Activated CD8-positive, alpha-beta memory T cell treated with anti-CD3 and anti-CD28 coated beads for 36 hours (primary cell): ENCODE data around the gene RIPK1. TPM values are rescaled to one million over a fixed set of nuclear protein-coding genes. Genes with fewer than 3 reads are reported as not detected.
"Not testable (repeated sequence)": the region's sequence is repeated elsewhere in the genome, so short reads cannot be mapped to it uniquely, and the experiment has no call there.

Experiments
- CTCF ChIA-PET: fragments of 350-600 bp; sonication (Branson Sonifier 250); formaldehyde crosslinking; loops from one replicate; lab custom pipeline; 2021; ENCODE audit warnings: antibody characterized with exemption; lab: Charles Lee
- POLR2A ChIA-PET: fragments of 350-600 bp; sonication (Branson Sonifier 250); formaldehyde crosslinking; loops from one replicate; lab custom pipeline; 2021; ENCODE audit warnings: antibody characterized with exemption; lab: Charles Lee
- total RNA-seq, 2 experiments: library from RNA; stranded (reverse); gene quantifications; one replicate each; pipeline ENCODE4 v1.2.3, GENCODE V29; 2021

RIPK1 gene
- 10 to 100 TPM; 16.8 to 17.0 TPM for total RNA-seq

GRCh38 chr6:3068329-3069214 lies at the start of gene RIPK1:
Gene RIPK1, plus strand, starts transcription at chr6:3068494. Its CDS starts 8,330 bp downstream, at chr6:3076824.
- CTCF ChIA-PET = interaction anchor here (1.2 to 1.7 kb wide), 2 partner anchors 15 to 78 kb away, joined by 4 read pairs; no protein-coding TSS in a partner anchor
- POLR2A ChIA-PET = interaction anchor here (0.6 to 1.3 kb wide), 7 partner anchors 15 to 1930 kb away, joined by 3 to 8 read pairs (median 3); no protein-coding TSS in a partner anchor

GRCh38 chr6:3019065-3019464 lies 49.2 kb upstream of the RIPK1 start:
- POLR2A ChIA-PET = no interaction called here
- CTCF ChIA-PET = no interaction called here

- ChIA-PET CTCF (no interaction called here), POLR2A (no interaction called here)
These were observed 48.5 kb upstream of the RIPK1 start for GRCh38 chr6:3019749-3020320.

- POLR2A ChIA-PET, CTCF ChIA-PET: not testable (repeated sequence)
These were observed 47.2 kb upstream of the RIPK1 start for GRCh38 chr6:3020976-3021598.

- CTCF ChIA-PET = interaction anchor here (0.7 to 1.0 kb wide), 2 partner anchors 21 to 31 kb away, joined by 3 read pairs; no protein-coding TSS in a partner anchor
- POLR2A ChIA-PET = interaction anchor here (0.6 to 1.6 kb wide), 5 partner anchors 24 to 45 kb away, joined by 3 to 6 read pairs (median 4); partner anchors contain the start of gene RIPK1
These were observed 45.3 kb upstream of the RIPK1 start for GRCh38 chr6:3022765-3023662.

DNA sequence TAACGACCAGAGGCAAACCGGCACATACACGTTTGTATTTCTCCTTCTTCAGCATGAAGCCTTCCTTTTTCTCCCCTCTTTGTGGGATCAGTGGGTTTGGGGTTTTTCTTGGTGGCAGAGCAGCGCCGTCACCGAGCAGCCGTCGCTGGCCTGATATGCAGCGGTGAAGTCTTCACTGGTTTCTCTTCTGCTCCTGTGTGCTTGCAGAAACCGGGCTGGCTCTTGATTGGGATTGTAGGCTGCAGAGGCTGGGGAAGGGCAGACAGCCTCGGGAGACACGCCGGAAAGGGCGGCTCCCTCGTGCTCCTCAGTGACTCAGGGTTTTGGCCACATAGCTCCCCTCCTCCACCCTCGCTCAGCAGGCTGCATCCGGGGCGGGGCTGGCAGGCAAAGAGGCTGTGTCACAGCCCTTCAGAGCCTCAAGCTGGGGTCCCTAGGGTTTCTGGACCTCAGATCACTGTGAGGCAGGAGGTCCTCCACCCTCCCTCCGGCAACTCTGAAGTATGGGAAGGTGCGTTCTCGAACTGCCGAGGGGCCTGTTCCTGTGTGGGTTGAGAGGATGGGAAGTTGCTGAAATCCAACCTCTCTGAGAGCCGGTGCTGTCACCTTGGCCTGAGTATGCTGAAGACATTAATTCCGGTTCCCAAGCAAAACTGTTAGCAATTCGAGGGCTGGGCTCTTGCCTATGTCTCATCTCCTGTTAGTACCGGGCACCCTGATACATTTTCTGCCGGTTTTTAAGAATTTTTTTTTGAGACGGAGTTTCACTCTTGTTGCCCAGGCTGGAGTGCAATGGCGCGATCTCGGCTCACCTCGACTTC lies 44.4 kb upstream of the RIPK1 start:
- CTCF ChIA-PET = interaction anchor here (0.7 to 1.0 kb wide), 2 partner anchors 22 to 30 kb away, joined by 3 read pairs; no protein-coding TSS in a partner anchor

GRCh38 chr6:3026791-3027626 lies 41.3 kb upstream of the RIPK1 start:
- ChIA-PET CTCF (interaction anchor here (0.8 to 1.3 kb wide), 4 partner anchors 12 to 27 kb away, joined by 3 to 5 read pairs (median 3); no protein-coding TSS in a partner anchor), POLR2A (interaction anchor here (1.0 to 1.1 kb wide), 2 partner anchors 27 to 37 kb away, joined by 3 to 6 read pairs; partner anchors contain the start of gene NQO2)

More for the DNA sequence above, 44.4 kb upstream of the RIPK1 start:
- POLR2A ChIA-PET = interaction anchor here (0.6 to 1.6 kb wide), 6 partner anchors 18 to 44 kb away, joined by 3 to 6 read pairs (median 4); partner anchors contain the start of gene RIPK1

- POLR2A ChIA-PET, CTCF ChIA-PET: not testable (repeated sequence)
These were observed 40.1 kb upstream of the RIPK1 start for GRCh38 chr6:3028156-3028555.

DNA sequence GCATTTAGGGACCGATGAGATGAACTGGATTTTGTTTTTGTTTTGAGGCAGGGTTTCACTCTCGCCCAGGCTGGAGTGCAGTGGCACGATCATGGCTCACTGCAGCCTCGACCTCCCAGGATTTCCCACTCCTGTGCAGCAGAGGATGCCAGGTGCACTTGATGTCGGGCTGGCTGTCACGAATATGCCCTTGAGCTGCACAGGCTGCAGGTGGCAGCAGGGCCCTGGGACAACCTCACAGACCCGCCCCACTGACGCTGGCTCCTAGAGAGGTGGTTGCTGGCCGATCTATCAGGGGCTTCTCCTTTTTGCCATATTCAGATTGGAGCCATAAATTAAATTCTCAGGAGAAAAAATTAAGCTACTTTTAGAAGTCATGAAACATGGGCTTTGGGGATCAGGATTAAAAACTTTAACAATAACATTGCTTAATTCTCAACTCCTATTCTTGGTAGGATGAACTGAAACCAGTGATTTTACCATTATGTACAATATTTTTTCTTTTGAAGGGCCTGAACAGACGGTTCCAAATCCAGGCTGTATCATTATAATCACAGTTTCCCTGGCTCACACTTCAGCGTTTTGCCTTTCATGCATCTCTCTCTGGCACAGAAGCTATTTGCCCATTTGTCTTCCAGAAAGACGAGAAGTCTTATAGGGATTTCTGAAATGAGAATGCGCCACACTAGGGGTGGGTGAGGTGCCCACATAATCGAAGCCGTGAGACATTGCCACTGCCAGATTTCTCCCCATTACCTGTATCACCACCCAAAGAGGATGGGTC lies 36.2 kb upstream of the RIPK1 start:
- ChIA-PET POLR2A (no interaction called here), CTCF (no interaction called here)

DNA sequence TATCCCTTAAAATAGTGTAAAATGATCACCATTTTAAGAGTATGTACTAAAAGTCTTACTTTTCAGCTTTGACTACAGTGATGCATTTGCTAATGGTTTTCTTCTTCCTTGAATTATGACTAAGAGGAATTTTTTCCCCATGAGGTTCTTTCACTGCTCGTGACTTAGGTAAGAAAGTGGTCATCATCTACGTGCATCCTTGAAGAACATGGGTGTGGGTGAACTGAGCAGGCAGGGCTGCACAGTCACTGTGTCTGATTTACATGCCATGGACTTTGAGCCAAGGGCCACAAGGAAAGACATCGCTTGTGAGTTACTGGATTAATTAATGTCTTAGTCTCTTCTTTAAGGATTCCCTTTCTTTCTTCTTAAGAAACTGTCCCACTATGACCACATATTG lies 35.3 kb upstream of the RIPK1 start:
- CTCF ChIA-PET = interaction anchor here (1.5 kb wide), 1 partner anchor 32 kb away, joined by 4 read pairs; no protein-coding TSS in a partner anchor

GRCh38 chr6:3033652-3034051 lies 34.6 kb upstream of the RIPK1 start:
- ChIA-PET CTCF (interaction anchor here (1.5 kb wide), 1 partner anchor 32 kb away, joined by 4 read pairs; no protein-coding TSS in a partner anchor), POLR2A (no interaction called here)

More for the DNA sequence above, 35.3 kb upstream of the RIPK1 start:
- POLR2A ChIA-PET = no interaction called here

- ChIA-PET CTCF (no interaction called here), POLR2A (no interaction called here)
These were observed 32.9 kb upstream of the RIPK1 start for GRCh38 chr6:3035397-3035796.

DNA sequence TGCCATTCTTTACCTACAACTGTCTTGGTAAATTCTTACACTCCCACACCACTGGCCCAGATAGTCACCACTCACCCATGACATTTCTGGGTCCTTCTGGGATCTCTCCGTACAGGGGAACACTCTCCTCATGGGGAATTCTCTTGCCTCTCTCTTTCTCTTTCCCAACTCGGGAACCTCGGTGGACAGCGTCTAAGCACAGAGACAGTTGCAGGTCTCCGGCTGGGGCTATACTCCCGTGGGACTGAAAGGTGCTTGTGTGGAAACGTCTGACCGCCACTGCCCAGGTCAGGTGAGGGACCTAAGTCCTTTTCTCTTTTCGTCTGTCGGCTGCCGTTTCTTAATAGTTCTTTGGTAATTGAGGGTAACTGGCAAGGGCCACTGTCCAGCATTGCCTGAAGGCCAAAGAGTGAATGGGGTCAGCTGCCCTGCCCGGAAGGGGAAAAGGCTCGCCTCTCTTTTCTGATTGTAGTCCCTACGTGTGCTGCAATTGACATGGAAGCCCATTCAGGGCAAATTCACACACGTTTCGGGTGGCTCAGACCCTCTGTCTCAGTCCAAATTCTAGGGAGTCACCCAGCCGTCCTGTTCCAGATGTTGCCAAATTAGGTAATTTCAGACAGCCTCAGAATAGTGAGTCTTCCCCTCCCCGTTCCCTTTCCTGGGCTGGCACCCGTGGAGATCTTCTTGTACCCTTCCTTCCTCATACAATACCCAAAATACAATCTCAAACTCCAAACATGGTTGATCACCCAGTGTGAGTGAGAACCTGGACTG lies 31.2 kb upstream of the RIPK1 start:
- CTCF ChIA-PET = no interaction called here
- POLR2A ChIA-PET = no interaction called here

DNA sequence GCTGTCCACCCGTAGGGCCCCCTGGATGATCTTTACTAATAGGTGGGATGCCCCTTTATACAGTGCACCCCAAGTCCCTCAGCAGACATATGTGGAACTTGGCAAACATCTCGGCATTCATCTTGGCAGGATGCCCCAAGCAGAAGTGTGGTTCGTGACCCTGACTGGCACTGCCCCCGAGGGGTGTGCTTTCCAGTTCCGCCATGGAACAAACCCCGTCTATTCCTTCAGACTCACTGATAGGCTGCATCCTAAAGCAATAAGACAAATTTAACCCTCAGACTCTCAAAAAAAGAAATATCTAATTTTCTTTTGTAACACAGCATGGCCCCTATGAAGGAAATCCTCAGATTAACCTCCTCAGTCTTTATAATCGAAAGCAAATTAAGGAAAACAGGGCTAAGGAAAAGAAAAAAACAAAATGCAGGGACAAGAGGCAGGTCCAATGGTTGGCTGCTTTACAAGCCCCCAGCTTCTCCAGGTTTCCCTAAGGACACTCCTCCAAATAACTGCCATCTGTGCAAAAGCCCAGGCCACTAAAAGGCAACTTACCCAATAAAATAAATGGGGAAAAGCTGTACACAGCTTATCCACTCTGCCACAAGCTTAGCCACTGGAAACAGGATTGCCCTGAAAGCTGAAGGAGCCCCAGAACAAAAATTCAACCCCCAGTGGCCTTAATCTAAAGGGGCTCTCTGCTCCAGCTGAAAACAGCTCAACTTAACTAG lies 30.5 kb upstream of the RIPK1 start:
- POLR2A ChIA-PET = interaction anchor here (1.1 kb wide), 1 partner anchor 196 kb away, joined by 3 read pairs; the partner anchor contains the start of gene SERPINB1

More for the DNA sequence above, 30.5 kb upstream of the RIPK1 start:
- CTCF ChIA-PET = interaction anchor here (1.3 kb wide), 1 partner anchor 11 kb away, joined by 3 read pairs; no protein-coding TSS in a partner anchor
